HCT116 (cell line): ENCODE results near the gene FAM131C.

ENCODE experiments used
- ATF3 ChIP-seq: IDR thresholded peaks from 2 replicates; pipeline ENCODE4 v1.6.1; 2012
- CBX3 ChIP-seq: IDR thresholded peaks from 2 replicates; pipeline ENCODE4 v1.6.1; 2012; ENCODE audit warnings: low read depth
- CEBPB ChIP-seq: IDR thresholded peaks from 2 replicates; pipeline ENCODE4 v1.6.1; 2012; ENCODE audit warnings: low read depth
- CTCF ChIP-seq, 3 experiments: fragments of 200-600 bp in 1 of 3; sonication (generic) in 1 of 3; IDR thresholded peaks in 2 of 3; conservative IDR thresholded peaks in 1 of 3; 2 replicates each; pipeline ENCODE4 v1.5.1; 2012 to 2017; ENCODE audit warnings: low read depth in 2 of 3, low read length in 2 of 3, antibody characterized with exemption in 1 of 3, borderline replicate concordance in 1 of 3, control low read depth in 1 of 3, mild to moderate bottlenecking in 1 of 3, mixed read lengths in 1 of 3, mixed run types in 1 of 3, moderate library complexity in 1 of 3; ENCODE audit not compliant: insufficient read depth in 1 of 3
- EZH2 ChIP-seq: fragments of 200-600 bp; sonication (generic); IDR thresholded peaks from 2 replicates; pipeline ENCODE4 v1.6.1; 2017; ENCODE audit warnings: antibody characterized with exemption, mixed run types
- POLR2AphosphoS5 ChIP-seq: IDR thresholded peaks from 2 replicates; pipeline ENCODE4 v1.6.1; 2011; ENCODE audit warnings: mild to moderate bottlenecking, low read depth, low read length, moderate library complexity
- REST ChIP-seq: IDR thresholded peaks from 2 replicates; pipeline ENCODE4 v1.6.1; 2012; ENCODE audit warnings: low read depth
- ZNF274 ChIP-seq: fragments of 200-500 bp; sonication (Bioruptor generic); IDR thresholded peaks from 2 replicates; pipeline ENCODE4 v1.6.1; 2014; ENCODE audit warnings: mild to moderate bottlenecking, low read depth, low read length, inconsistent platforms

GRCh38 chr1:16099412-16099811, 26.0 kb upstream of the FAM131C start:
- TF ChIP-seq CEBPB (no peak), ZNF274 (no peak), EZH2 (no peak), ATF3 (no peak), CTCF (IDR thresholded peaks at IDR 0.05 in 2 of 3, conservative IDR thresholded peaks at IDR 0.05 in 1 of 3; ENCODE audit: borderline replicate concordance in 1 of 3, insufficient read depth in 1 of 3, low read depth in 2 of 3, low read length in 2 of 3) (no peak), POLR2AphosphoS5 (no peak), REST (no peak), CBX3 (no peak)
